HepG2 (cell line): ENCODE data around the gene CFAP46. TPM values are rescaled to one million over a fixed set of nuclear protein-coding genes. Genes with fewer than 3 reads are reported as not detected.

Source experiments
- ARNT ChIP-seq: fragments of 450-650 bp; IDR thresholded peaks from 2 replicates; pipeline ENCODE4 v1.6.1; 2017
- FOXA3 ChIP-seq: IDR thresholded peaks from 2 replicates; pipeline ENCODE4 v1.6.1; 2016; ENCODE audit warnings: missing genetic modification reagents, missing compliant biosample characterization
- HIVEP1 ChIP-seq: sonication (generic); formaldehyde crosslinking; IDR thresholded peaks from 2 replicates; pipeline ENCODE4 v1.4.0; 2020; ENCODE audit warnings: mild to moderate bottlenecking, missing genetic modification reagents
- HNRNPLL ChIP-seq: fragments of 200-400 bp; formaldehyde crosslinking; IDR thresholded peaks from 2 replicates; pipeline ENCODE4 v1.6.1; 2017; ENCODE audit warnings: mild to moderate bottlenecking, low read depth, low read length; ENCODE audit not compliant: poor library complexity, severe bottlenecking
- RARA ChIP-seq: IDR thresholded peaks from 2 replicates; pipeline ENCODE4 v1.6.1; 2016; ENCODE audit warnings: missing genetic modification reagents, missing compliant biosample characterization
- ZNF510 ChIP-seq: sonication (generic); formaldehyde crosslinking; IDR thresholded peaks from 2 replicates; pipeline ENCODE4 v1.4.0; 2020; ENCODE audit warnings: low read depth, mild to moderate bottlenecking, missing genetic modification reagents
- ZNF549 ChIP-seq: sonication (generic); formaldehyde crosslinking; IDR thresholded peaks from 2 replicates; pipeline ENCODE4 v1.5.0; 2020; ENCODE audit warnings: missing genetic modification reagents
- ZNF766 ChIP-seq: sonication (generic); formaldehyde crosslinking; IDR thresholded peaks from 2 replicates; pipeline ENCODE4 v1.5.0; 2020; ENCODE audit warnings: missing genetic modification reagents, borderline replicate concordance
- polyA plus RNA-seq, 8 experiments: library from polyadenylated mRNA; depleted of rRNA in 3 of 8; stranded (reverse) in 7 of 8; unstranded in 1 of 8; fragments of >200 nt; fragmentation: Illumina TruSeq in 4 of 8; extraction: Trizol in 4 of 8; gene quantifications; 2 replicates each; pipeline versions ENCODE4 v1.2.1 to v1.2.3, GENCODE V29; 2011 to 2016; ENCODE audit warnings: low read depth in 4 of 8, missing spikeins in 1 of 8, mixed read lengths in 1 of 8; ENCODE audit not compliant: insufficient read depth in 1 of 8
- total RNA-seq, 5 experiments: library from RNA; depleted of rRNA; stranded (reverse); fragments of >200 nt; fragmentation: Illumina TruSeq; extraction: Trizol; gene quantifications; 2 replicates each; pipeline ENCODE4 v1.2.3, GENCODE V29; 2016; ENCODE audit warnings: low read depth in 1 of 5
- TF ChIP-seq, protein P1 (sequence below): sonication (generic); formaldehyde crosslinking; IDR thresholded peaks from 2 replicates; pipeline ENCODE4 v1.9.0; 2021; ENCODE audit warnings: missing genetic modification reagents, mild to moderate bottlenecking, borderline replicate concordance
- TF ChIP-seq, protein P2 (sequence below): sonication (generic); formaldehyde crosslinking; IDR thresholded peaks from 2 replicates; pipeline ENCODE4 v1.8.0; 2022; ENCODE audit warnings: missing genetic modification reagents, mild to moderate bottlenecking, inconsistent platforms, borderline replicate concordance
- TF ChIP-seq, protein P3 (sequence below): IDR thresholded peaks from 2 replicates; pipeline ENCODE4 v1.6.1; 2016; ENCODE audit warnings: mild to moderate bottlenecking

Gene CFAP46
- total and polyA plus RNA-seq, 2 of the 13 experiments (the other 11 are each of a cell fraction or from before 2014, with no cell fraction given), result 0.24 to 0.84 TPM

DNA sequence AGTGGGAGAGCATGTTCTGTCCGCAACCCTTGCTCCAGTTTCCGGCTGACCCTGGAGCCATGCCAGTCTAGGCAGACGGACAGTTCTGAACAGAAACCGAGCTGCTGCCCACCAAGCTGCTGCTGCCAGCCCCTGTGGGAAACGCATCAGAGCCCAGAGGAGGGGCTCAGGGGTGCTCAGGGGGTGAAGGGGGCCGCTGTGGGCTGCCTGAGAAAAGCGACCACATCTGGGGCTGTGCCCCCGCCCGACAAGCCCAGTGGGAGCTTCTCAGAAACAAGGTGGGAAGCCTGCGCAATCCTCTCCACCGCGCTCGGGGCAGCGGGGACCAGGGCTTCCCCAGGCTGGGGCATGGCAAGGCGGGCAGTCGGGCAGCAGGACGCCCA is 38.8 kb upstream of the CFAP46 start (continued):
- no peak for TF ChIP-seq FOXA3 (CRISPR knock-in tag)
- TF ChIP-seq ZNF766, result no peak
- TF ChIP-seq ZNF510 (CRISPR knock-in tag), result no peak
- TF ChIP-seq ZNF549 (CRISPR knock-in tag), result no peak
- TF ChIP-seq ARNT, result no peak
- no peak for TF ChIP-seq RARA (CRISPR knock-in tag)
- TF ChIP-seq HNRNPLL, result no peak
- no peak for TF ChIP-seq HIVEP1 (CRISPR knock-in tag)
- TF ChIP-seq, protein P1, sequence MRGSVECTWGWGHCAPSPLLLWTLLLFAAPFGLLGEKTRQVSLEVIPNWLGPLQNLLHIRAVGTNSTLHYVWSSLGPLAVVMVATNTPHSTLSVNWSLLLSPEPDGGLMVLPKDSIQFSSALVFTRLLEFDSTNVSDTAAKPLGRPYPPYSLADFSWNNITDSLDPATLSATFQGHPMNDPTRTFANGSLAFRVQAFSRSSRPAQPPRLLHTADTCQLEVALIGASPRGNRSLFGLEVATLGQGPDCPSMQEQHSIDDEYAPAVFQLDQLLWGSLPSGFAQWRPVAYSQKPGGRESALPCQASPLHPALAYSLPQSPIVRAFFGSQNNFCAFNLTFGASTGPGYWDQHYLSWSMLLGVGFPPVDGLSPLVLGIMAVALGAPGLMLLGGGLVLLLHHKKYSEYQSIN (CRISPR knock-in tag), result no peak
- TF ChIP-seq, protein P2, sequence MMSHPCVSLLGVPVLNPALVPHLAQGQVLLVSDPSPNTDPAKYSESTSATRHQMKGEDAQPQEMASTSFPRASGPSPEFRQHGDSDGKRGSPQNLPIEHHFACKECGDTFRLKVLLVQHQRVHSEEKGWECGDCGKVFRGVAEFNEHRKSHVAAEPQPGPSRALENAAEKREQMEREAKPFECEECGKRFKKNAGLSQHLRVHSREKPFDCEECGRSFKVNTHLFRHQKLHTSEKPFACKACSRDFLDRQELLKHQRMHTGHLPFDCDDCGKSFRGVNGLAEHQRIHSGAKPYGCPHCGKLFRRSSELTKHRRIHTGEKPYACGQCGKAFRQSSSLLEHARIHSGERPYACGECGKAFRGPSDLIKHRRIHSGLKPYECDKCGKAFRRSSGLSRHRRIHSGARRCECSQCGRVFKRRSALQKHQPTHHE, result no peak
- TF ChIP-seq, protein P3, sequence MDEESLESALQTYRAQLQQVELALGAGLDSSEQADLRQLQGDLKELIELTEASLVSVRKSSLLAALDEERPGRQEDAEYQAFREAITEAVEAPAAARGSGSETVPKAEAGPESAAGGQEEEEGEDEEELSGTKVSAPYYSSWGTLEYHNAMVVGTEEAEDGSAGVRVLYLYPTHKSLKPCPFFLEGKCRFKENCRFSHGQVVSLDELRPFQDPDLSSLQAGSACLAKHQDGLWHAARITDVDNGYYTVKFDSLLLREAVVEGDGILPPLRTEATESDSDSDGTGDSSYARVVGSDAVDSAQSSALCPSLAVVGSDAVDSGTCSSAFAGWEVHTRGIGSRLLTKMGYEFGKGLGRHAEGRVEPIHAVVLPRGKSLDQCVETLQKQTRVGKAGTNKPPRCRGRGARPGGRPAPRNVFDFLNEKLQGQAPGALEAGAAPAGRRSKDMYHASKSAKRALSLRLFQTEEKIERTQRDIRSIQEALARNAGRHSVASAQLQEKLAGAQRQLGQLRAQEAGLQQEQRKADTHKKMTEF, result no peak
